Thoracic aorta (tissue), 2 donors: ENCODE results near the gene ITIH1. TPM values are rescaled to one million over a fixed set of nuclear protein-coding genes. Genes with fewer than 3 reads are reported as not detected.

Source experiments
- ATAC-seq: fragments of 150-250 bp; one replicate; pipeline ENCODE4 v1.8.0; 2017; ENCODE audit warnings: low read depth; ENCODE audit not compliant: insufficient number of reproducible peaks, low FRiP score
- DNase-seq: peaks from one replicate; pipeline ENCODE4 v3.0.0-alpha.2; 2020; ENCODE audit warnings: low spot score
- H3K27ac ChIP-seq, 2 donors: fragments of 200-600 bp; sonication (generic); 1 replicate in 1 of 2; 2 replicates in 1 of 2; pipeline ENCODE4 v1.5.1; 2016; ENCODE audit warnings: mild to moderate bottlenecking in 2 of 2, moderate library complexity in 2 of 2
- H3K27me3 ChIP-seq: fragments of 200-600 bp; sonication (generic); replicated peaks from 2 replicates; pipeline ENCODE4 v1.6.0; 2016; ENCODE audit warnings: mild to moderate bottlenecking; ENCODE audit not compliant: insufficient read depth
- H3K36me3 ChIP-seq: fragments of 200-600 bp; sonication (generic); one replicate; pipeline ENCODE4 v1.5.1; 2016
- H3K4me1 ChIP-seq, 2 donors: fragments of 200-600 bp; sonication (generic); 1 replicate in 1 of 2; 2 replicates in 1 of 2; pipeline versions ENCODE4 v1.5.1 to v1.6.0; 2016; ENCODE audit warnings: low read depth in 2 of 2, mild to moderate bottlenecking in 1 of 2; ENCODE audit not compliant: control insufficient read depth in 1 of 2
- H3K4me3 ChIP-seq: fragments of 200-600 bp; sonication (generic); 2 replicates; pipeline ENCODE4 v1.5.1; 2016; ENCODE audit warnings: mild to moderate bottlenecking
- H3K9me3 ChIP-seq: fragments of 200-600 bp; sonication (generic); 2 replicates; pipeline ENCODE4 v1.5.1; 2016
- total RNA-seq, 2 donors: library from RNA; depleted of rRNA; stranded (reverse); fragments of >200 nt; gene quantifications; one replicate each; pipeline versions ENCODE4 v1.1.0 to v1.2.3, GENCODE V29; 2016
- TF ChIP-seq, protein P1 (sequence below): fragments of 200-600 bp; sonication (generic); IDR thresholded peaks from one replicate; pipeline ENCODE4 v1.5.1; 2019; ENCODE audit warnings: antibody characterized with exemption

ITIH1 gene
- total RNA-seq, 2 donors from 2014 or later, result not detected

- no peaks in the 10 kb centered on the region for H3K36me3 ChIP-seq
- H3K9me3 ChIP-seq, result no peaks in the 10 kb centered on the region
- no peak for DNase-seq
- H3K4me1 ChIP-seq, result no peaks in the 10 kb centered on the region
- no peaks in the 10 kb centered on the region for H3K27me3 ChIP-seq
- no peak for ATAC-seq
- no peak overlapping the region for H3K4me3 ChIP-seq
- TF ChIP-seq, protein P1, sequence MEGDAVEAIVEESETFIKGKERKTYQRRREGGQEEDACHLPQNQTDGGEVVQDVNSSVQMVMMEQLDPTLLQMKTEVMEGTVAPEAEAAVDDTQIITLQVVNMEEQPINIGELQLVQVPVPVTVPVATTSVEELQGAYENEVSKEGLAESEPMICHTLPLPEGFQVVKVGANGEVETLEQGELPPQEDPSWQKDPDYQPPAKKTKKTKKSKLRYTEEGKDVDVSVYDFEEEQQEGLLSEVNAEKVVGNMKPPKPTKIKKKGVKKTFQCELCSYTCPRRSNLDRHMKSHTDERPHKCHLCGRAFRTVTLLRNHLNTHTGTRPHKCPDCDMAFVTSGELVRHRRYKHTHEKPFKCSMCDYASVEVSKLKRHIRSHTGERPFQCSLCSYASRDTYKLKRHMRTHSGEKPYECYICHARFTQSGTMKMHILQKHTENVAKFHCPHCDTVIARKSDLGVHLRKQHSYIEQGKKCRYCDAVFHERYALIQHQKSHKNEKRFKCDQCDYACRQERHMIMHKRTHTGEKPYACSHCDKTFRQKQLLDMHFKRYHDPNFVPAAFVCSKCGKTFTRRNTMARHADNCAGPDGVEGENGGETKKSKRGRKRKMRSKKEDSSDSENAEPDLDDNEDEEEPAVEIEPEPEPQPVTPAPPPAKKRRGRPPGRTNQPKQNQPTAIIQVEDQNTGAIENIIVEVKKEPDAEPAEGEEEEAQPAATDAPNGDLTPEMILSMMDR, result no peak
- no peak overlapping the region for H3K27ac ChIP-seq
Measured at GRCh38 chr3:52784931-52785590, 7.7 kb downstream of the ITIH1 start.

- H3K9me3 ChIP-seq, result no peaks in the 10 kb centered on the region
- no peaks in the 10 kb centered on the region for H3K4me1 ChIP-seq
- H3K27ac ChIP-seq, result no peak overlapping the region
- no peak overlapping the region for H3K4me3 ChIP-seq
- no peaks in the 10 kb centered on the region for H3K27me3 ChIP-seq
- no peaks in the 10 kb centered on the region for H3K36me3 ChIP-seq
- TF ChIP-seq, protein P1, result no peak
- no peak for ATAC-seq
- no peak for DNase-seq
Measured at GRCh38 chr3:52786330-52787215, 9.2 kb downstream of the ITIH1 start.

GRCh38 chr3:52787246-52787645 lies 9.8 kb downstream of the ITIH1 start:
- no peaks in the 10 kb centered on the region for H3K9me3 ChIP-seq
- DNase-seq, result no peak
- TF ChIP-seq, protein P1, result no peak
- no peak overlapping the region for H3K27ac ChIP-seq
- no peaks in the 10 kb centered on the region for H3K36me3 ChIP-seq
- ATAC-seq, result no peak
- no peaks in the 10 kb centered on the region for H3K4me1 ChIP-seq
- H3K27me3 ChIP-seq, result no peaks in the 10 kb centered on the region
- H3K4me3 ChIP-seq, result no peak overlapping the region

GRCh38 chr3:52787672-52788625 lies 10.6 kb downstream of the ITIH1 start:
- ATAC-seq (no peak), DNase-seq (no peak)
- H3K27ac ChIP-seq, result no peak overlapping the region
- no peaks in the 10 kb centered on the region for H3K27me3 ChIP-seq
- TF ChIP-seq, protein P1, result no peak
- no peaks in the 10 kb centered on the region for H3K9me3 ChIP-seq
- no peak overlapping the region for H3K4me3 ChIP-seq
- H3K36me3 ChIP-seq, result no peaks in the 10 kb centered on the region
- no peaks in the 10 kb centered on the region for H3K4me1 ChIP-seq
